GM12874 (cell line): ENCODE data around the gene ARID4B.

Experiments used
- TF ChIP-seq, protein P1 (sequence below): IDR thresholded peaks from 2 replicates; pipeline ENCODE4 v1.5.1; 2011; ENCODE audit warnings: low read depth, mild to moderate bottlenecking, control low read depth, low read length, moderate library complexity; ENCODE audit not compliant: insufficient read depth

The ARID4B gene

DNA sequence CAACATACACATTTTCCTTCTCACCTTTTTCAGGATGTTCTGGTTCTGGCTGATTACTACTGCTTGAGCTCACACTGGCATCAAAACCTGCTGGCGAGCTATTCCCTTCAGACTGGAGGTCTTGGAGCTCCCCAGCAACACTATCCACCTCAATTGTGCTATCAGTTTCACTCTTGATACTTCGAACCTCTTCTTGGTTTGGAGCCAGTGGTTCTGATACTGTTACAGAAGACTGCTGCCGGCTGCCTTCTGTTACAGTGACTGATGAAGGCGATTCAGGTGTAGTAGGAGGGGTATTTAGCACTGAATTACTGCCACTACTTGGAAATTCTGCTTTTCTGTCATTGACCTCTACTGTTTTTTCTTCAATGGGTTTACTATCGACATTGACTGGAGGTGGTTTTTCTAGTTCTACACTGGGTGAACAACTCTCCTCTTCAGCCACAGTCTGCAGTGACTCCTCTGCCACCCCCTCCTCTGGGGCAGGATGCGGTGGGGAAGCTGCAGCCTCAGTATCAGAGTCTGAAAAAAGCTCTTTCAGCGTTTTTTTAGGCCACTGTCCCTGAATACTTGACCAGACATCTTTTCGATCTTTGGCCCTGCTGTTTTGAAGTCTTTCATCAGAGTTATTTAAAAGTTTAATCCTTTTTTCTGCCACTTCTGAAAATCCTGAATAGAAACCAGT, 146.3 kb downstream of the ARID4B start:
- TF ChIP-seq, protein P1, sequence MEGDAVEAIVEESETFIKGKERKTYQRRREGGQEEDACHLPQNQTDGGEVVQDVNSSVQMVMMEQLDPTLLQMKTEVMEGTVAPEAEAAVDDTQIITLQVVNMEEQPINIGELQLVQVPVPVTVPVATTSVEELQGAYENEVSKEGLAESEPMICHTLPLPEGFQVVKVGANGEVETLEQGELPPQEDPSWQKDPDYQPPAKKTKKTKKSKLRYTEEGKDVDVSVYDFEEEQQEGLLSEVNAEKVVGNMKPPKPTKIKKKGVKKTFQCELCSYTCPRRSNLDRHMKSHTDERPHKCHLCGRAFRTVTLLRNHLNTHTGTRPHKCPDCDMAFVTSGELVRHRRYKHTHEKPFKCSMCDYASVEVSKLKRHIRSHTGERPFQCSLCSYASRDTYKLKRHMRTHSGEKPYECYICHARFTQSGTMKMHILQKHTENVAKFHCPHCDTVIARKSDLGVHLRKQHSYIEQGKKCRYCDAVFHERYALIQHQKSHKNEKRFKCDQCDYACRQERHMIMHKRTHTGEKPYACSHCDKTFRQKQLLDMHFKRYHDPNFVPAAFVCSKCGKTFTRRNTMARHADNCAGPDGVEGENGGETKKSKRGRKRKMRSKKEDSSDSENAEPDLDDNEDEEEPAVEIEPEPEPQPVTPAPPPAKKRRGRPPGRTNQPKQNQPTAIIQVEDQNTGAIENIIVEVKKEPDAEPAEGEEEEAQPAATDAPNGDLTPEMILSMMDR, result no peak

DNA sequence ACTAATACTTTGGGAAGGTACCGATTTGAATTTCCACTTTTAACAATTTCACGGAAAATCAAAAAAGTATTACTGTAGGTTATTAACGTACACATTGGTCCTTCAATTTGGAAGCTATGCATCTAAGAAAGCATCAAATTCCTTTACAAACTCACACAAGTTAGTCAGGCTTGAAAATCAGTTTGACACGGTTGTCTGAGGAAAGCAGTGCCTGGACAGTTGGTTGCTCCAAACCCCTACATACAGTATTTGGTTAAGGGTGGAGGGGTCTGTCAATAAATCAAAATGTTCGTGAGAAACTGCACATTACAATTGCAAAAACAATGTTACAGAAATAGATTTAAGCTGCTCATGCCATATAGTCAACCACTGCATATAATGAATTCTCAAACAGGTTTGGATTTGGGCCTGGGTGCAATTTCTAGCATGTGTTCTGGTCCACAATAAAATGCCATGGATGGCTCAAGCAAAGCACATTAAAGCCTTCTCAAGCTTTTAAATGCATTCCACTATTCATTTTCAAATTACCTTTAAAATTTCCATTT, 147.0 kb downstream of the ARID4B start:
- TF ChIP-seq, protein P1, result no peak

DNA sequence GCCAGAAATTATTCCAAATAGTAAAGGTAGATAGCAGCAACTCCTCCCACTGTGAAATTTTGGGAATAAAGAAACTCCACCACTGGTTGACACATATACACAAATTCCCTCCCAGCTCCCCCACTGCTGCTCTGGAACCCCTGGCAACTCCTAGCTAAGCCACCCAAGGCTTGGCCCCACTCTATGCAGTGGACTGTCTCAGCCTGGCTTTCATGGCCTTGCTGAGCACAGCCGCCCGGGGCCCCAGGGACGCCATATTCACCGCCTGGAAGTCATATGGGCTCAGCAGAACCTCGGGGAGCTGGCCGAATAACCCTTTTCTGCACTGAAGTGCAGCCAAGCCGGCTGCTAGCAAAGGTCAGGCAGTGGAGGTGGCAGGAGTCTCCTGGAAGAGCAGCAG, 151.5 kb downstream of the ARID4B start:
- TF ChIP-seq, protein P1, result no peak

DNA sequence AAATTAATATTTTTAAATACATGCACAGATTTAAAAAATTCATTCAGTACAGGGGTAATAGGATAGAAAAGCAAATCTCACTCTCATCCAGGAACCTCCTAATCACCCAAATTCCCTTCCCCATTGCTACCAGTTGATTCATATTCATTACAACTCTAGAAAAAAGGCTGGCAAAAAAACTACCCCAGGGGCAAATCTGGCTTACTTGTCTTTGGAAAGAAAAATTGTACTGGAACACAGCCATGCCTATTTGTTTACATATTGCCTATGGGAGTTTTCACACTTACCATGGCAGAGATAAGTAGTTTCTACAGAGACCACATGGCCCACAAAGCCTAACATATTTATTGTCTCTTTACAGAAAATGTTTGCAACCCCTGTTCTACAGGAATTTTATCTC, 158.0 kb downstream of the ARID4B start:
- TF ChIP-seq, protein P1, result no peak

DNA sequence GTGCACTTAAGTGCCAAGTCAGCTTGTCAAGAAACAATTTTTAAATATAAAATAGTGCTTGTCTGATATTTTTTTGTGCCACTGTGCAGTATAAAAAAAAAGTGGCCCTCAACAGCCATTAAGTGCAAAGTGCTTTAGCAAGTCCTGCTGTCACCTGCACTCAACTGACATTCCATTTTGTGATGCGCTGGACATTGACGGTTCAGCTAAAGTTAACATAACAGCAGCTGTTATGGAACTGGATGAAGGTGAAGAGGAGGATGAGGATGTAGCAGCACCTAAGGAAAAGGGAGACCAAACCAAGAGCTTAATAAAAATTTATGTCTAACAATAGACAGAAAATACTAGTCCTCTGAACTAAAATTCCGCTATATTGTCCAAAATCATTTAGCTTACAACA, 159.6 kb downstream of the ARID4B start:
- TF ChIP-seq, protein P1, result no peak

DNA sequence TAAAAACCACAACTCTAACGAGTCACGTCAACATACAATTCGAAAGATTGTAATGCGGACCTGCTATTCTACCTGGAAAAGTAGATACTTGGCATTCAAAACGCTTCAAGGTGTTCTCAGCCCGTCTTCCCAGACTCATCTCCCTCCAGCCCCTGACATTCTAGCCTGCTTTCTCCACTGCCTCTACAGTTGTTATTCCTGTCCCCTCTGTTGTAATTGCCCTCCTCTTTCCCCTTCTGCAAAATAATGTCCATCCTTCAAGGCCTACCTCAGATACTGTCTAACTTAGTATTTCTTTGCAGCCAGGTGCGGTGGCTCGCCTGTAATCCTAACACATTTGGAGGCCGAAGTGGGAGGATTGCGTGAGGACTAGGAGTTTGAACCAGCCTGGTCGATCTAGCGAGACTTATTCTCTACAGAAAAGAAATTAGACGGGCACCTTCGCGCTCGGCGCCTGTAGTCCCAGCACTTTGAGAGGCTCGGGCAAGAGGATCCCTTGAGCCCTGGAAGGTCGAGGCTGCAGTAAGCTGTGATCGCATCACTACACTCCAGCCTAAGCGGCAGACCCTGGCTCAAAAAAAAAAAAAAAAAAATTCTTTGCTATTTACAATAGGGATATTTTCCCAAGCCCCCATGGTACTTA, 166.2 kb downstream of the ARID4B start:
- TF ChIP-seq, protein P1, result no peak

DNA sequence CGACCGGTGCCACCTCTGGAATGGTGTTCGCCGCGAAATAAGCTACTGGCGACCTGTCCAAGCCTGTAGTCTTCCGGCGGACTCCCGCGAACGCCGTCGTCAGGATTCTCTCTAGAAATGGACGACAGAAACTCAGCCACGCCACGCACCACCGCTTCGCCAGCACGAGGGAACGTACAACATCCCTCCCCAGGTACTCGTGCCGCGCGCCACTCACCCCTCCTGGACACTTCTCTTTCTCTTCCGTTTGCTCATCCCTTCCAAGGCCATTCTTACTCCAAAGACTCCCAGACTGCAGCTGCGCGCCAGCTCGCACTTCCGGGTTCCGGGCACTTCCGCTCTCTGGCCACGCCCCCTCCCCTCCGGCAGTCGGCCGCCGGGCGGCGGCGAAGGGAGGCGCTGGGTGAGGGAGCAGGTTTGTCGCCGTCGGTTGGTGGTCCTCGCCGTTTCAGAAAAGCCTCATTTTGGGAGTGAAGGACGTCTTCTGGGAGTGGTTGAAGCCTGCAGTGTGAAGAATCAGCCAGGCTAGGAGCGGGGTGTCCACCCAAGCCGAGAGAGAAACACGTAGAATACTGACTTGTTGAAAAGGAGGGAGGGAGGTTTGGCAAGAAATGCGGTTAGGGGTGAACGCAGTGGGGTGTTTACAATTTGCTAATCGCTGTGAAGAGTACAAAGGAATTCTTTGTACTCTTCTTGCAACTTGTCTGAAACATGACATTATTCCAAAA, 166.9 kb downstream of the ARID4B start, which contains the start of gene RBM34:
Gene RBM34, minus strand, starts transcription at position 294 of the 728 bp plus-strand sequence. Its CDS starts 24 bp downstream, at position 270.
- TF ChIP-seq, protein P1, result 0 out of 2 replicates have a peak, but pooled peaks have one; percentile 7
